T-cell (primary cell): ENCODE measurements around the gene COL8A2. TPM values are rescaled to one million over a fixed set of nuclear protein-coding genes. Genes with fewer than 3 reads are reported as not detected.
A peak's percentile ranks its signal among the peaks of the same experiment; 100 is the strongest.

ENCODE experiments used
- ATAC-seq, 4 experiments: fragments of 200-7000 bp in 3 of 4; fragments of 150-1000 bp in 1 of 4; cut with Tn5 transposase; replicated peaks in 1 of 4; 1 replicate in 3 of 4; 2 replicates in 1 of 4; pipeline ENCODE4 v1.10.0; 2021; ENCODE audit warnings: moderate library complexity in 3 of 4, mild to moderate bottlenecking in 2 of 4, moderate number of reproducible peaks in 1 of 4
- CTCF ChIA-PET, 2 donors: fragments of 300-600 bp; sonication (Branson Sonifier 250); formaldehyde crosslinking; loops; one replicate each; lab custom pipeline; 2022; ENCODE audit warnings: antibody characterized with exemption in 2 of 2; lab: Charles Lee
- POLR2A ChIA-PET, 2 donors: fragments of 300-600 bp; sonication (Branson Sonifier 250); formaldehyde crosslinking; loops; one replicate each; lab custom pipeline; 2022; ENCODE audit warnings: antibody characterized with exemption in 2 of 2; lab: Charles Lee
- DNase-seq, 35 experiments: peaks; one replicate each; pipeline versions ENCODE4 v3.0.0 to v3.0.0-alpha.2; 2013 to 2023
- H3K27ac ChIP-seq: one replicate; pipeline ENCODE4 v1.5.1; 2013; ENCODE audit warnings: low read length
- H3K27me3 ChIP-seq, 2 experiments: replicated peaks in 1 of 2; 1 replicate in 1 of 2; 2 replicates in 1 of 2; pipeline versions ENCODE4 v1.6.1 to v1.7.0; 2013; ENCODE audit warnings: low read length in 1 of 2, mixed read lengths in 1 of 2; ENCODE audit not compliant: control insufficient read depth in 2 of 2, insufficient read depth in 2 of 2; ENCODE audit errors: extremely low read depth in 1 of 2
- H3K36me3 ChIP-seq, 2 donors: 1 replicate in 1 of 2; 2 replicates in 1 of 2; pipeline versions ENCODE4 v1.6.1 to v1.7.0; 2013; ENCODE audit warnings: low read length in 1 of 2; ENCODE audit not compliant: control insufficient read depth in 2 of 2, insufficient read depth in 1 of 2; ENCODE audit errors: extremely low read depth in 1 of 2
- H3K4me1 ChIP-seq, 2 experiments: 1 replicate in 1 of 2; 2 replicates in 1 of 2; pipeline versions ENCODE4 v1.6.1 to v1.7.0; 2013; ENCODE audit warnings: low read length in 2 of 2, mixed read lengths in 1 of 2; ENCODE audit not compliant: insufficient read depth in 2 of 2, control insufficient read depth in 1 of 2; ENCODE audit errors: extremely low read depth in 1 of 2
- H3K4me3 ChIP-seq, 2 donors: 1 replicate in 1 of 2; 2 replicates in 1 of 2; pipeline versions ENCODE4 v1.5.1 to v1.7.0; 2013; ENCODE audit warnings: mild to moderate bottlenecking in 2 of 2, low read length in 1 of 2, moderate library complexity in 1 of 2; ENCODE audit not compliant: control insufficient read depth in 1 of 2; ENCODE audit errors: extremely low read depth in 1 of 2
- H3K9me3 ChIP-seq: 2 replicates; pipeline ENCODE4 v1.7.0; 2013
- H3K27ac Mint-ChIP-seq, 2 donors: one replicate each; pipeline ENCODE4 v1.8.0; 2020 to 2021; ENCODE audit warnings: mild to moderate bottlenecking in 2 of 2, mixed read lengths in 2 of 2
- H3K27me3 Mint-ChIP-seq, 2 donors: one replicate each; pipeline ENCODE4 v1.8.0; 2021 to 2022; ENCODE audit warnings: mixed read lengths in 2 of 2
- H3K36me3 Mint-ChIP-seq: one replicate; pipeline ENCODE4 v1.8.0; 2021; ENCODE audit warnings: mixed read lengths
- H3K4me1 Mint-ChIP-seq, 3 donors: one replicate each; pipeline ENCODE4 v1.8.0; 2020 to 2022; ENCODE audit warnings: mixed read lengths in 3 of 3, mild to moderate bottlenecking in 1 of 3
- H3K4me3 Mint-ChIP-seq, 3 donors: one replicate each; pipeline ENCODE4 v1.8.0; 2020 to 2022; ENCODE audit warnings: mild to moderate bottlenecking in 3 of 3, mixed read lengths in 3 of 3, moderate library complexity in 3 of 3
- H3K9me3 Mint-ChIP-seq, 3 donors: one replicate each; pipeline ENCODE4 v1.8.0; 2020 to 2022; ENCODE audit warnings: mixed read lengths in 3 of 3
- WGBS: methylation state at CpG from one replicate; pipeline ENCODE4 v1.1.5; 2013; ENCODE audit warnings: missing lambda C conversion rate; ENCODE audit not compliant: insufficient coverage; 5-methylcytosine and 5-hydroxymethylcytosine counted together
- total RNA-seq, 35 experiments: library from RNA in 6 of 35; stranded (reverse) in 6 of 35; fragments of 120-200 nt in 1 of 35; gene quantifications; one replicate each; pipeline versions ENCODE4 v1.2.1 to v1.2.4 and lab custom pipeline; 2013 to 2026

The COL8A2 gene
- total RNA-seq, 5 donors from 2014 or later (not counting 1 experiment from before 2014, with no cell fraction given), result 0.08 to 0.15 (median 0.09) TPM; not detected in 1

GRCh38 chr1:36085686-36086526 lies 39.1 kb downstream of the COL8A2 start:
- Histone ChIP-seq H3K27ac (no peak overlapping the region), H3K36me3 (no peaks in the 10 kb centered on the region), H3K4me3 (no peak overlapping the region), H3K9me3 (no peaks in the 10 kb centered on the region), H3K27me3 (peaks cover 0 to 56% of the 10 kb centered on the region in 2 experiments), H3K4me1 (peaks cover 8 to 32% of the 10 kb centered on the region in 2 experiments)
- no peaks in the 10 kb centered on the region for H3K36me3 Mint-ChIP-seq
- H3K4me1 Mint-ChIP-seq, result peaks cover 17 to 21% (median 21%) of the 10 kb centered on the region in 3 donors
- 88% methylated on average over 19 of the region's 29 CpGs for whole genome bisulfite sequencing
- no peaks in the 10 kb centered on the region for H3K9me3 Mint-ChIP-seq
- peaks cover 23 to 43% of the 10 kb centered on the region in 2 donors for H3K27me3 Mint-ChIP-seq
- no peak overlapping the region for H3K27ac Mint-ChIP-seq
- ATAC-seq (no peak), DNase-seq (no peak)
- ChIA-PET CTCF (interaction anchor here in 1 of 2 donors (0.5 kb wide), 1 partner anchor 61 kb away, joined by 12 read pairs; no protein-coding TSS in a partner anchor), POLR2A (no interaction called here)
- H3K4me3 Mint-ChIP-seq, result no peak overlapping the region

GRCh38 chr1:36085126-36085525 lies 39.9 kb downstream of the COL8A2 start:
- Histone ChIP-seq H3K36me3 (no peaks in the 10 kb centered on the region), H3K27me3 (peaks cover 0 to 56% of the 10 kb centered on the region in 2 experiments), H3K9me3 (no peaks in the 10 kb centered on the region), H3K27ac (no peak overlapping the region), H3K4me3 (no peak overlapping the region), H3K4me1 (peaks cover 8 to 27% of the 10 kb centered on the region in 2 experiments)
- ChIA-PET POLR2A (no interaction called here), CTCF (interaction anchor here in 1 of 2 donors (0.7 kb wide), 1 partner anchor 38 kb away, joined by 5 read pairs; no protein-coding TSS in a partner anchor)
- WGBS, result no CpG with 5 or more reads among the region's 9 CpGs
- no peaks in the 10 kb centered on the region for H3K9me3 Mint-ChIP-seq
- no peak overlapping the region for H3K4me3 Mint-ChIP-seq
- H3K27me3 Mint-ChIP-seq, result peaks cover 23 to 45% of the 10 kb centered on the region in 2 donors
- peaks cover 15 to 18% (median 18%) of the 10 kb centered on the region in 3 donors for H3K4me1 Mint-ChIP-seq
- no peak overlapping the region for H3K27ac Mint-ChIP-seq
- no peaks in the 10 kb centered on the region for H3K36me3 Mint-ChIP-seq
- no peak for DNase-seq
- no peak for ATAC-seq

GRCh38 chr1:36084497-36085115 lies 40.4 kb downstream of the COL8A2 start:
- POLR2A ChIA-PET, result no interaction called here
- 87% methylated on average over 13 of the region's 19 CpGs for WGBS
- Histone ChIP-seq H3K36me3 (no peaks in the 10 kb centered on the region), H3K4me1 (peaks cover 4 to 21% of the 10 kb centered on the region in 2 experiments), H3K4me3 (no peak overlapping the region), H3K27ac (no peak overlapping the region), H3K9me3 (no peaks in the 10 kb centered on the region), H3K27me3 (peaks cover 0 to 56% of the 10 kb centered on the region in 2 experiments)
- Mint-ChIP-seq H3K4me3 (peak overlapping the region in 2 of 3 donors; percentile 17), H3K36me3 (no peaks in the 10 kb centered on the region), H3K27me3 (peaks cover 23 to 45% of the 10 kb centered on the region in 2 donors), H3K27ac (no peak overlapping the region), H3K4me1 (peaks cover 10 to 13% (median 13%) of the 10 kb centered on the region in 3 donors), H3K9me3 (no peaks in the 10 kb centered on the region)
- CTCF ChIA-PET, result interaction anchor here in 1 of 2 donors (0.7 kb wide), 1 partner anchor 39 kb away, joined by 5 read pairs; no protein-coding TSS in a partner anchor
- DNase-seq (no peak), ATAC-seq (no peak)

GRCh38 chr1:36083635-36084496 lies 41.2 kb downstream of the COL8A2 start, which contains the start of gene TEKT2:
TSS of gene TEKT2 (plus strand) at chr1:36084094. CDS start at chr1:36084922, 828 bp downstream.
- DNase-seq (peak in 3 of 35 experiments; percentile 17 to 33 (median 24)), ATAC-seq (no peak)
- Mint-ChIP-seq H3K27ac (no peak within 1 kb of the TSS), H3K4me3 (peak within 1 kb of the TSS in 2 of 3 donors; percentile 17), H3K36me3 (no peaks in the 10 kb centered on the region), H3K9me3 (no peaks in the 10 kb centered on the region), H3K27me3 (peaks cover 23 to 45% of the 10 kb centered on the region in 2 donors), H3K4me1 (peaks cover 5 to 8% (median 8%) of the 10 kb centered on the region in 3 donors)
- peaks cover 0 to 60% of the 10 kb centered on the region in 2 experiments for H3K27me3 ChIP-seq
- no peaks in the 10 kb centered on the region for H3K9me3 ChIP-seq
- no peak within 1 kb of the TSS for H3K4me3 ChIP-seq
- 15% methylated on average over 50 of the region's 59 CpGs for WGBS
- H3K4me1 ChIP-seq, result peaks cover 0 to 16% of the 10 kb centered on the region in 2 experiments
- no peaks in the 10 kb centered on the region for H3K36me3 ChIP-seq
- CTCF ChIA-PET, result interaction anchor here in 1 of 2 donors (0.6 kb wide), 1 partner anchor 585 kb away, joined by 4 read pairs; no protein-coding TSS in a partner anchor
- H3K27ac ChIP-seq, result no peak within 1 kb of the TSS
- POLR2A ChIA-PET, result no interaction called here

GRCh38 chr1:36083219-36083618 lies 41.8 kb downstream of the COL8A2 start:
- Histone ChIP-seq H3K4me3 (no peak overlapping the region), H3K36me3 (no peaks in the 10 kb centered on the region), H3K27ac (no peak overlapping the region), H3K9me3 (no peaks in the 10 kb centered on the region), H3K27me3 (peaks cover 0 to 60% of the 10 kb centered on the region in 2 experiments), H3K4me1 (peaks cover 0 to 12% of the 10 kb centered on the region in 2 experiments)
- peak overlapping the region in 1 of 3 donors; percentile 17 for H3K4me3 Mint-ChIP-seq
- 85% methylated on average over 9 of the region's 13 CpGs for WGBS
- no peak overlapping the region for H3K27ac Mint-ChIP-seq
- CTCF ChIA-PET, result no interaction called here
- H3K36me3 Mint-ChIP-seq, result no peaks in the 10 kb centered on the region
- no peaks in the 10 kb centered on the region for H3K9me3 Mint-ChIP-seq
- DNase-seq (no peak), ATAC-seq (no peak)
- POLR2A ChIA-PET, result no interaction called here
- peaks cover 5 to 8% (median 6%) of the 10 kb centered on the region in 3 donors for H3K4me1 Mint-ChIP-seq
- H3K27me3 Mint-ChIP-seq, result peaks cover 23 to 45% of the 10 kb centered on the region in 2 donors
